HUES64 (cell line): Measurements from ENCODE around the gene CDH4.

Experiments used
- H3K27ac ChIP-seq: 2 replicates; pipeline ENCODE4 v1.7.0; 2013; ENCODE audit warnings: low read depth, low read length, inconsistent platforms
- H3K27me3 ChIP-seq: 2 replicates; pipeline ENCODE4 v1.6.1; 2013; ENCODE audit warnings: mild to moderate bottlenecking, low read length; ENCODE audit not compliant: insufficient read depth
- H3K36me3 ChIP-seq: 2 replicates; pipeline ENCODE4 v1.6.1; 2013; ENCODE audit warnings: mild to moderate bottlenecking, low read length; ENCODE audit not compliant: insufficient read depth
- H3K4me1 ChIP-seq: 2 replicates; pipeline ENCODE4 v1.6.1; 2013; ENCODE audit warnings: mild to moderate bottlenecking, low read length, moderate library complexity; ENCODE audit not compliant: insufficient read depth
- H3K4me3 ChIP-seq: 2 replicates; pipeline ENCODE4 v1.5.1; 2013; ENCODE audit warnings: mild to moderate bottlenecking, low read length, moderate library complexity
- H3K9ac ChIP-seq: 2 replicates; pipeline ENCODE4 v1.6.1; 2013; ENCODE audit warnings: mild to moderate bottlenecking, low read depth, low read length
- H3K9me3 ChIP-seq: 2 replicates; pipeline ENCODE4 v1.6.1; 2013; ENCODE audit warnings: low read depth, low read length; ENCODE audit not compliant: insufficient read depth
- WGBS: fragments of 150-250, 120-280 bp; methylation state at CpG from one replicate; pipeline ENCODE4 v1.1.7; 2013; ENCODE audit warnings: missing lambda C conversion rate; 5-methylcytosine and 5-hydroxymethylcytosine counted together

Gene CDH4

GRCh38 chr20:61454053-61454452 lies 202.0 kb downstream of the CDH4 start:
- H3K9ac ChIP-seq = no peak overlapping the region
- H3K36me3 ChIP-seq = no peaks in the 10 kb centered on the region
- H3K27ac ChIP-seq = no peak overlapping the region
- no peaks in the 10 kb centered on the region for H3K27me3 ChIP-seq
- H3K4me3 ChIP-seq = no peak overlapping the region
- peaks cover 14% of the 10 kb centered on the region for H3K4me1 ChIP-seq
- no peaks in the 10 kb centered on the region for H3K9me3 ChIP-seq
- 90% methylated on average over 9 of the region's 9 CpGs for WGBS

- Histone ChIP-seq H3K36me3 (no peaks in the 10 kb centered on the region), H3K9ac (no peak overlapping the region), H3K27me3 (no peaks in the 10 kb centered on the region), H3K4me3 (no peak overlapping the region), H3K27ac (no peak overlapping the region), H3K4me1 (no peaks in the 10 kb centered on the region; the same call in 1 of the 2 replicates), H3K9me3 (no peaks in the 10 kb centered on the region)
- WGBS = 94% methylated on average over 6 of the region's 6 CpGs
Observed at GRCh38 chr20:61455508-61456215, 203.6 kb downstream of the CDH4 start.

DNA sequence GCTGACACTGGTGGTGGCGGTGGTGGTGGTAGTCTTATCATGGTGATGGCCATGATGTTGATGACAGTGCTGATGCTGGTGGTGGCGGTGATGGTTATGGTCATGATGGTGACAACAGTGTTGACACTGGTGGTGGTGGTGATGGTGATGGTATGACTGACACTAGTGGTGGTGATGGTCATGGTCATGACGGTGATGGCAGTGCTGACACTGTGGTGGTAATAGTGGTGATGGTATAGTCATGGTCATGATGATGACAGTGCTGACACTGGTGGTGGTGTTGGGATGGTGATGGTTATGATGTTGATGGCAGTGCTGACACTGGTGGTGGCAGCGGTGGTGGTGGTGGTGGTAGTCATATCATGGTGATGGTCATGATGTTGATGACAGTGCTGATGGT lies 205.7 kb downstream of the CDH4 start:
- no peak overlapping the region for H3K9ac ChIP-seq
- 0 out of 2 replicates have a peak, but pooled peaks cover 1% of the 10 kb centered on the region for H3K9me3 ChIP-seq
- no peaks in the 10 kb centered on the region for H3K36me3 ChIP-seq
- 94% methylated on average over 4 of the region's 4 CpGs for WGBS
- H3K4me1 ChIP-seq = no peaks in the 10 kb centered on the region; the same call in 1 of the 2 replicates
- no peak overlapping the region for H3K27ac ChIP-seq
- H3K27me3 ChIP-seq = no peaks in the 10 kb centered on the region
- no peak overlapping the region for H3K4me3 ChIP-seq

DNA sequence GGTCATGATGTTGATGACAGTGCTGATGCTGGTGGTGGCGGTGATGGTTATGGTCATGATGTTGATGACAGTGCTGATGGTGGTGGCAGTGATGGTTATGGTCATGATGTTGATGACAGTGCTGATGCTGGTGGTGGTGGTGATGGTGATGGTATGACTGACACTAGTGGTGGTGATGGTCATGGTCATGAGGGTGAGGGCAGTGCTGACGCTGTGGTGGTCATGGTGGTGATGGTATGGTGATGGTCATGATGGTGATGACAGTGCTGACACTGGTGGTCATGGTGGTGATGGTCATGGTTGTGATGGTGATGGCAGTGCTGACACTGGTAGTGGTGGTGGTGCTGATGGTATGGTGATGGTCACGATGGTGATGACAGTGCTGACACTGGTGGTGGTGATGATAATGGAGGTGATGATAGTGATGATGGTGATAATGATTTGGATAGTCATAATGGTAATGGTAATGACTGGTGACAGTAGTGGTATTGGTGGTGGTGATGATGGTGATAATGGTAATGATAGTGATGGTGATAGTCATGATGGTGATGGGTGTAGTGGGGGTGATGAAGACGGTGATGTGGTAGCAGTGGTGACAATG lies 206.2 kb downstream of the CDH4 start:
- no peaks in the 10 kb centered on the region for H3K36me3 ChIP-seq
- no peak overlapping the region for H3K4me3 ChIP-seq
- H3K27me3 ChIP-seq = no peaks in the 10 kb centered on the region
- H3K4me1 ChIP-seq = no peaks in the 10 kb centered on the region; the same call in 1 of the 2 replicates
- peaks cover 4% of the 10 kb centered on the region; the same call in 1 of the 2 replicates for H3K9me3 ChIP-seq
- 93% methylated on average over 4 of the region's 4 CpGs for WGBS
- no peak overlapping the region for H3K9ac ChIP-seq
- H3K27ac ChIP-seq = no peak overlapping the region

- H3K4me3 ChIP-seq = no peak overlapping the region
Observed at GRCh38 chr20:61459266-61459665, 207.2 kb downstream of the CDH4 start.

DNA sequence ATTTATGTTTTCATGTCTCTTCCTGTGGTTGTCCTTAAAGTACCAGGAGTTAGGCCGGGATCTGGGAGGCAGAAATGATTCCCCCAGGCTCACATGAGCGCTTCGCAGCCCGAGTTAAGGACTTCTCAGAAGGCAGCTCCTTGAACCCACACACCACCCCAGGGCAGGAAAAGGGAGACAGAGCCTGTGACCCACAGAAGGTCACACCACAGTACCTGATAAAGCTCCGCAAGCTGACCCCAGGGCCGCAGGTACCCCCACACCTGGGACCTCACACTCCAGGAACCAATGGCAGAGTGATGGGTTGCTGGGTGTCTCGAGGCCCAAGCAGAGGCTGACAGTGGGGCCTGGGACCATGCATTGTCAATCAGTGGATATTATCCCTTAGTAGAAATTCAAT lies 207.6 kb downstream of the CDH4 start:
- 87% methylated on average over 7 of the region's 7 CpGs for WGBS
- no peaks in the 10 kb centered on the region for H3K36me3 ChIP-seq
- H3K9me3 ChIP-seq = peaks cover 7% of the 10 kb centered on the region; the same call in 1 of the 2 replicates
- no peaks in the 10 kb centered on the region for H3K27me3 ChIP-seq
- H3K4me1 ChIP-seq = no peaks in the 10 kb centered on the region
- no peak overlapping the region for H3K4me3 ChIP-seq
- no peak overlapping the region for H3K9ac ChIP-seq
- H3K27ac ChIP-seq = no peak overlapping the region

More at GRCh38 chr20:61459266-61459665, 207.2 kb downstream of the CDH4 start:
- no peak overlapping the region for H3K9ac ChIP-seq
- 96% methylated on average over 7 of the region's 7 CpGs for WGBS
- H3K4me1 ChIP-seq = no peaks in the 10 kb centered on the region
- H3K27ac ChIP-seq = no peak overlapping the region
- peaks cover 7% of the 10 kb centered on the region; the same call in 1 of the 2 replicates for H3K9me3 ChIP-seq
- H3K36me3 ChIP-seq = no peaks in the 10 kb centered on the region
- H3K27me3 ChIP-seq = no peaks in the 10 kb centered on the region

DNA sequence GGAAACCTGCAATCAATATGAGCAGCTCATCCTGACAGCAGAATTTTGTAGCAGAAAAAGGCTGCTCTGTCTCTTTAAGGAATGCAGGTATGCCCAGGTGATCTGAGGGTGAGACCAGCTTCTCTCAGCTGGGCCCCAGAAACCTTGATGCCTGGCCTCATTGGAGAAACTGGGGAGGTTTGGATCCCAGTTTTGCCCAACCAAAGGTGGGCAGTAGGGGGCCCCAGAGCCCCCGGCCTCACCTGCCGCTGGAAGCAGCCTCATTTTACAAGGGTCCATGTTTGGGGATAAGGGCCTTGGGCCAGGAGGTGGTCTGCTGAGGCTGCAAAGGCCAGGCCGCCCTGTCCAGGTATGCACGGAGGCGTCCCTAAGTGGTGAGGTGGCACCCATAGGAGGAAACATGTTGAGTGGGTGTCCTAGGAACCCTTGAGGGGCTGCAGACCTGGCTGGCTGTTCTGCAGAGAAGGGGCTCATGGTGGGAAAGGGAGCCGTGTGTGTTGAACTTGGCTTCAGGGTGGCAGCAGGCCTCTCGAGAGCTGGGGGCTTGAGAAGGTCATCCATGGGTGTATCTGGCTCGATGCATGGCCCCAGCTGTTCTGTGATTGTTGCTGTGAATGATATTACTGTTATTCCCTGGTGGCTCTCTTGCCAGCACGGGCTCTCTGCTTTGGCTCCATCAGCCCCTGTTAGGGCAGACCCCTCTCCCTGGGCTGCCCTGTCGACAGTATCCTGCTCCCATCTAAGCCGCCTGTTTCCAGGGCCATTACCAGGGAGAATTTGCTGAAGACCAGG lies 208.4 kb downstream of the CDH4 start:
- H3K36me3 ChIP-seq = no peaks in the 10 kb centered on the region
- no peak overlapping the region for H3K9ac ChIP-seq
- no peak overlapping the region for H3K4me3 ChIP-seq
- 91% methylated on average over 11 of the region's 11 CpGs for WGBS
- peaks cover 7% of the 10 kb centered on the region; the same call in 1 of the 2 replicates for H3K9me3 ChIP-seq
- no peaks in the 10 kb centered on the region for H3K4me1 ChIP-seq
- no peak overlapping the region for H3K27ac ChIP-seq
- H3K27me3 ChIP-seq = no peaks in the 10 kb centered on the region

GRCh38 chr20:61461461-61461860 lies 209.4 kb downstream of the CDH4 start:
- no peak overlapping the region for H3K4me3 ChIP-seq
- no peaks in the 10 kb centered on the region for H3K27me3 ChIP-seq
- peaks cover 7% of the 10 kb centered on the region; the same call in 1 of the 2 replicates for H3K9me3 ChIP-seq
- H3K27ac ChIP-seq = no peak overlapping the region
- WGBS = 95% methylated on average over 12 of the region's 12 CpGs
- no peaks in the 10 kb centered on the region for H3K4me1 ChIP-seq
- H3K36me3 ChIP-seq = no peaks in the 10 kb centered on the region
- no peak overlapping the region for H3K9ac ChIP-seq

DNA sequence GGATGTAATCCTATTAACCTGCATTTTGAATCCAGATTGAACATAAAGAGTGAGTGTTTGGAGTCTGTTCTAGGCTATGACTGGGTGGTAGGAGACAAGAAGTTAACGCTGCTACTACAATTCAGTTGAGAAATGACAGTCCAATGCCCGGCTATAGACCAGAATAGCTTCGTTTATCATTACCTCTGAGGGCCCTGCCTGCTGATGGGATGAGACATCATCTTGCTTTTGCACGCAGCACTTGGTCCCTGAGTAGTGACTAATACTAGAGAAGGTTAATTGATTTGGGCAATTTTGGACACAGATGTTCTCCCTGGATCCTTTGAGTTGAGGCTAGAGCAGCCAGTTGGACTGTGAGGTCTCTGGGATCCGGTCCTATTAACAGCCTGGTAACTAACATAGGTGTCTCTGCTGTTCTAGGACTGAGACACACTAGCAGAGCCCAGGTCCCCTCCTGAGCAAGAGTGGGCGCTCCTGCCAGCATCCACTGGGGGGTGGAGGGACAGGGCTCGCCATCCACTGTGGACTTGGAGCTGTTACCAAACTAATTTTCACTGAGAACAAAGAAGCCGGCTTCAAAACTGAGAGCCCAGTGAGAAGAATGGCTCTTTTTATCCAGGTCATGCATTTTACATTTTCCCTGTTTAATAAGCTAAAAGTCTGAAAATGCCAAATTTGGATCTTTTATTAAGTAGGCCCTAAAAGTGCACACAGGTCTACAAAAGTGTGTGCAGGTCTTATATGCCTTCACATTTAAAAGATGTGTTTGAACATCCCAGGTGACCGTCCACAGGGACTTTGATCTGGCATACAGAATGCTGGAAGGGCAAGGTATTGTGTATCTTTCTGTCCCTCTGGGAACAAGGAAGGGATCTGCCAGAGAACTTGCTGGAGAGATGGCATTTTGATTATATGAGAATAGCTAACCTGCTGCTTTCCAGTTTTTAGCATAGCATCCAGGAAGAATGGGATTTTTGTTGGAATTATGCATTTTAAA lies 212.5 kb downstream of the CDH4 start:
- peaks cover 25% of the 10 kb centered on the region for H3K9me3 ChIP-seq
- H3K4me1 ChIP-seq = no peaks in the 10 kb centered on the region
- 93% methylated on average over 9 of the region's 9 CpGs for WGBS
- H3K27me3 ChIP-seq = no peaks in the 10 kb centered on the region
- no peaks in the 10 kb centered on the region for H3K36me3 ChIP-seq
- H3K9ac ChIP-seq = no peak overlapping the region
- H3K27ac ChIP-seq = no peak overlapping the region
- H3K4me3 ChIP-seq = no peak overlapping the region

GRCh38 chr20:61475729-61476128 lies 223.7 kb downstream of the CDH4 start:
- 96% methylated on average over 7 of the region's 7 CpGs for WGBS
- Histone ChIP-seq H3K9me3 (no peaks in the 10 kb centered on the region), H3K27ac (no peak overlapping the region), H3K4me1 (peaks cover 6% of the 10 kb centered on the region; the same call in 1 of the 2 replicates), H3K36me3 (no peaks in the 10 kb centered on the region), H3K9ac (no peak overlapping the region), H3K4me3 (no peak overlapping the region), H3K27me3 (no peaks in the 10 kb centered on the region)
